Smooth muscle cell of the brain vasculature (primary cell): Measurements from ENCODE around the gene DNAJC6.
"Not testable (repeated sequence)": the region's sequence is repeated elsewhere in the genome, so short reads cannot be mapped to it uniquely, and the experiment has no call there.

Experiments used
- DNase-seq: peaks from one replicate; pipeline ENCODE4 v3.0.0-alpha.2; 2012; ENCODE audit warnings: low read depth, low spot score

The DNAJC6 gene

GRCh38 chr1:65429078-65429477, 119.7 kb downstream of the DNAJC6 start:
- no peak for DNase-seq

GRCh38 chr1:65429806-65430205, 120.5 kb downstream of the DNAJC6 start:
- DNase-seq = peak; percentile 67

- DNase-seq = peak; percentile 40
Observed at GRCh38 chr1:65431111-65431705, 121.9 kb downstream of the DNAJC6 start.

GRCh38 chr1:65432918-65433317, 123.6 kb downstream of the DNAJC6 start:
- DNase-seq = no peak

GRCh38 chr1:65434255-65434654, 124.9 kb downstream of the DNAJC6 start:
- no peak for DNase-seq

- no peak for DNase-seq
Observed at GRCh38 chr1:65434760-65435159, 125.4 kb downstream of the DNAJC6 start.

- no peak for DNase-seq
Observed at GRCh38 chr1:65435987-65436386, 126.6 kb downstream of the DNAJC6 start.

GRCh38 chr1:65437616-65438015, 128.3 kb downstream of the DNAJC6 start:
- DNase-seq = no peak

GRCh38 chr1:65440322-65440900, 131.1 kb downstream of the DNAJC6 start:
- no peak for DNase-seq

GRCh38 chr1:65440915-65441314, 131.6 kb downstream of the DNAJC6 start:
- no peak for DNase-seq

GRCh38 chr1:65441464-65441863, 132.1 kb downstream of the DNAJC6 start:
- DNase-seq = no peak

GRCh38 chr1:65442442-65442841, 133.1 kb downstream of the DNAJC6 start:
- no peak for DNase-seq

GRCh38 chr1:65443647-65444046, 134.3 kb downstream of the DNAJC6 start:
- no peak for DNase-seq

- DNase-seq = no peak
Observed at GRCh38 chr1:65444128-65444640, 134.8 kb downstream of the DNAJC6 start.

GRCh38 chr1:65445837-65446236, 136.5 kb downstream of the DNAJC6 start:
- DNase-seq = no peak

GRCh38 chr1:65449214-65449823, 140.0 kb downstream of the DNAJC6 start:
- DNase-seq = no peak

- not testable (repeated sequence) for DNase-seq
Observed at GRCh38 chr1:65455678-65456077, 146.3 kb downstream of the DNAJC6 start.

GRCh38 chr1:65456481-65456880, 147.1 kb downstream of the DNAJC6 start:
- DNase-seq = no peak

GRCh38 chr1:65457868-65458267, 148.5 kb downstream of the DNAJC6 start:
- no peak for DNase-seq

GRCh38 chr1:65458730-65459396, 149.5 kb downstream of the DNAJC6 start:
- no peak for DNase-seq

- no peak for DNase-seq
Observed at GRCh38 chr1:65459397-65459768, 150.0 kb downstream of the DNAJC6 start.
